ENCODE results near the gene IMMT.
A peak's percentile ranks its signal among the peaks of the same experiment; 100 is the strongest.

The IMMT gene

GRCh38 chr2:86138736-86139625 lies 56.3 kb downstream of the IMMT start:
- no peak for DNase-seq

GRCh38 chr2:86136141-86136540 lies 59.1 kb downstream of the IMMT start:
- DNase-seq, result no peak

- no peak for DNase-seq
These were observed 59.6 kb downstream of the IMMT start for GRCh38 chr2:86135653-86136052.

GRCh38 chr2:86134709-86135108 lies 60.6 kb downstream of the IMMT start:
- DNase-seq, result no peak

- no peak for DNase-seq
These were observed 70.6 kb downstream of the IMMT start for GRCh38 chr2:86124683-86125082.

- no peak for DNase-seq
These were observed 71.8 kb downstream of the IMMT start for GRCh38 chr2:86123328-86123925.

- no peak for DNase-seq
These were observed 77.1 kb downstream of the IMMT start for GRCh38 chr2:86118130-86118529.

- DNase-seq, result no peak
These were observed 88.2 kb downstream of the IMMT start for GRCh38 chr2:86107031-86107430.

- DNase-seq, result peak; percentile 95
These were observed 89.0 kb downstream of the IMMT start, which contains the start of gene PTCD3 for GRCh38 chr2:86105969-86106945. TSS of gene PTCD3 (plus strand) at chr2:86106235. CDS start at chr2:86106248, 13 bp downstream.

- peak; percentile 88 for DNase-seq
These were observed 89.9 kb downstream of the IMMT start, which contains the start of gene POLR1A for GRCh38 chr2:86105252-86105968. TSS of gene POLR1A (minus strand) at chr2:86105886. CDS start at chr2:86105776, 110 bp downstream.

- no peak for DNase-seq
These were observed 93.1 kb downstream of the IMMT start for GRCh38 chr2:86102157-86102556.

GRCh38 chr2:86097913-86098312 lies 97.3 kb downstream of the IMMT start:
- no peak for DNase-seq

GRCh38 chr2:86097114-86097896 lies 98.0 kb downstream of the IMMT start:
- DNase-seq, result no peak

- no peak for DNase-seq
These were observed 101.0 kb downstream of the IMMT start for GRCh38 chr2:86094229-86094628.

All from CD4-positive, alpha-beta T cell treated with Interleukin-17A for 1 hour (primary cell).